Endodermal cell (in vitro differentiated cells): ENCODE data around the gene ZNF207. TPM values are rescaled to one million over a fixed set of nuclear protein-coding genes. Genes with fewer than 3 reads are reported as not detected.

Source experiments
- DNase-seq: peaks from one replicate; pipeline ENCODE4 v3.0.0-alpha.2; 2017
- H3K27ac ChIP-seq: 2 replicates; pipeline ENCODE4 v1.5.1; 2013; ENCODE audit warnings: mild to moderate bottlenecking, low read depth, low read length, moderate library complexity
- H3K27me3 ChIP-seq: 2 replicates; pipeline ENCODE4 v1.6.1; 2013; ENCODE audit warnings: mild to moderate bottlenecking, low read length, moderate library complexity; ENCODE audit not compliant: insufficient read depth, control insufficient read depth, poor library complexity, severe bottlenecking
- H3K36me3 ChIP-seq: 2 replicates; pipeline ENCODE4 v1.7.0; 2013; ENCODE audit warnings: mild to moderate bottlenecking, low read length, moderate library complexity; ENCODE audit not compliant: control insufficient read depth, insufficient read depth
- H3K4me1 ChIP-seq: one replicate; pipeline ENCODE4 v1.7.0; 2013; ENCODE audit warnings: low read length; ENCODE audit not compliant: control insufficient read depth, insufficient read depth
- H3K4me3 ChIP-seq: 2 replicates; pipeline ENCODE4 v1.5.1; 2013; ENCODE audit warnings: mild to moderate bottlenecking, low read length, moderate library complexity
- H3K9ac ChIP-seq: 2 replicates; pipeline ENCODE4 v1.6.1; 2013; ENCODE audit warnings: mild to moderate bottlenecking, low read length, moderate library complexity; ENCODE audit not compliant: poor library complexity, severe bottlenecking; ENCODE audit errors: extremely low read depth
- H3K9me3 ChIP-seq: 2 replicates; pipeline ENCODE4 v1.6.1; 2013; ENCODE audit warnings: mild to moderate bottlenecking, low read length, moderate library complexity; ENCODE audit not compliant: control insufficient read depth
- H3K27ac Mint-ChIP-seq: 2 replicates; pipeline ENCODE4 v1.8.0; 2020; ENCODE audit warnings: mixed read lengths
- H3K27me3 Mint-ChIP-seq: 2 replicates; pipeline ENCODE4 v1.8.0; 2021; ENCODE audit warnings: mild to moderate bottlenecking, mixed read lengths; ENCODE audit not compliant: insufficient read depth
- H3K36me3 Mint-ChIP-seq: 2 replicates; pipeline ENCODE4 v1.8.0; 2020; ENCODE audit warnings: low read depth, mixed read lengths
- H3K4me1 Mint-ChIP-seq: 2 replicates; pipeline ENCODE4 v1.8.0; 2020; ENCODE audit warnings: mixed read lengths
- H3K4me3 Mint-ChIP-seq: 2 replicates; pipeline ENCODE4 v1.8.0; 2020; ENCODE audit warnings: mild to moderate bottlenecking, moderate library complexity, mixed read lengths
- H3K9me3 Mint-ChIP-seq: 2 replicates; pipeline ENCODE4 v1.8.0; 2020; ENCODE audit warnings: mild to moderate bottlenecking, mixed read lengths
- WGBS, 2 experiments: methylation state at CpG; one replicate each; pipeline versions ENCODE4 v1.1.5 to v1.1.7; 2013; ENCODE audit warnings: missing lambda C conversion rate in 2 of 2, mixed read lengths in 1 of 2; ENCODE audit not compliant: insufficient coverage in 1 of 2, insufficient read length in 1 of 2; 5-methylcytosine and 5-hydroxymethylcytosine counted together
- total RNA-seq, 2 donors: library from RNA; stranded (reverse); fragmentation: NEBNext Ultra II Directional in 1 of 2; extraction: Animal tissue kit (Norgen Biotek cat#: 25700) in 1 of 2; gene quantifications; 2 replicates in 1 of 2; 3 replicates in 1 of 2; pipeline ENCODE4 v1.2.1, GENCODE V29; 2021
- TF ChIP-seq, protein P1 (sequence below): fragments of 200-600 bp; sonication (generic); conservative IDR thresholded peaks from 2 replicates; pipeline ENCODE4 v1.5.0; 2021; ENCODE audit warnings: antibody characterized with exemption, mild to moderate bottlenecking

ZNF207 gene
- total RNA-seq, 2 donors from 2014 or later = 234 to 255 TPM

DNA sequence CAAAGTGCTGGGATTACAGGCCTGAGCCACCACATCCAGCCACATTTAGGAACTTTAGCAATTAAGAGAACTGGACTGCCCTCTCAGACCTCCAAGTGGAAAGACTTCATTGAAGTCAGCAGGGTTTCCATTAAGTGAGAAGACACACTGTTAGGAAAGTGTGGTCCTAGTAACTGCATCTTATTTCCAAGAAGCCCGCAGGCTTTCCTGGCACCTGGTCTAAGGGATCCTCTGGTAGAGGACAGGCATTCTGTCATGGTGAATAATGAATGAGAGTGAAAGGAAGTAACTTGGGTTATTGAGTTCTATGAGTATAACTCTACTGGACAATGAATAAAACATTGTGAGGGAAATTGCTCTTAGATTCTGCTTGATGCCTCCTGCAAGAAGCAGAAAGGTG, 22.0 kb upstream of the ZNF207 start:
- no peaks in the 10 kb centered on the region for H3K9me3 Mint-ChIP-seq
- no peaks in the 10 kb centered on the region for H3K27me3 Mint-ChIP-seq
- DNase-seq = no peak
- no peak overlapping the region for H3K27ac ChIP-seq
- no peaks in the 10 kb centered on the region for H3K27me3 ChIP-seq
- peaks cover 13% of the 10 kb centered on the region for H3K36me3 ChIP-seq
- TF ChIP-seq, protein P1, sequence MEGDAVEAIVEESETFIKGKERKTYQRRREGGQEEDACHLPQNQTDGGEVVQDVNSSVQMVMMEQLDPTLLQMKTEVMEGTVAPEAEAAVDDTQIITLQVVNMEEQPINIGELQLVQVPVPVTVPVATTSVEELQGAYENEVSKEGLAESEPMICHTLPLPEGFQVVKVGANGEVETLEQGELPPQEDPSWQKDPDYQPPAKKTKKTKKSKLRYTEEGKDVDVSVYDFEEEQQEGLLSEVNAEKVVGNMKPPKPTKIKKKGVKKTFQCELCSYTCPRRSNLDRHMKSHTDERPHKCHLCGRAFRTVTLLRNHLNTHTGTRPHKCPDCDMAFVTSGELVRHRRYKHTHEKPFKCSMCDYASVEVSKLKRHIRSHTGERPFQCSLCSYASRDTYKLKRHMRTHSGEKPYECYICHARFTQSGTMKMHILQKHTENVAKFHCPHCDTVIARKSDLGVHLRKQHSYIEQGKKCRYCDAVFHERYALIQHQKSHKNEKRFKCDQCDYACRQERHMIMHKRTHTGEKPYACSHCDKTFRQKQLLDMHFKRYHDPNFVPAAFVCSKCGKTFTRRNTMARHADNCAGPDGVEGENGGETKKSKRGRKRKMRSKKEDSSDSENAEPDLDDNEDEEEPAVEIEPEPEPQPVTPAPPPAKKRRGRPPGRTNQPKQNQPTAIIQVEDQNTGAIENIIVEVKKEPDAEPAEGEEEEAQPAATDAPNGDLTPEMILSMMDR = no peak
- whole genome bisulfite sequencing, 2 experiments = 94% methylated on average over 1 of the region's 1 CpG; no CpG with 5 or more reads in 1 of the 2 experiments
- H3K4me1 Mint-ChIP-seq = peaks cover 6% of the 10 kb centered on the region
- H3K4me3 ChIP-seq = no peak overlapping the region
- H3K4me1 ChIP-seq = no peaks in the 10 kb centered on the region
- H3K36me3 Mint-ChIP-seq = peaks cover 17% of the 10 kb centered on the region
- H3K27ac Mint-ChIP-seq = no peak overlapping the region
- H3K9ac ChIP-seq = no peak overlapping the region
- H3K9me3 ChIP-seq = no peaks in the 10 kb centered on the region
- no peak overlapping the region for H3K4me3 Mint-ChIP-seq

DNA sequence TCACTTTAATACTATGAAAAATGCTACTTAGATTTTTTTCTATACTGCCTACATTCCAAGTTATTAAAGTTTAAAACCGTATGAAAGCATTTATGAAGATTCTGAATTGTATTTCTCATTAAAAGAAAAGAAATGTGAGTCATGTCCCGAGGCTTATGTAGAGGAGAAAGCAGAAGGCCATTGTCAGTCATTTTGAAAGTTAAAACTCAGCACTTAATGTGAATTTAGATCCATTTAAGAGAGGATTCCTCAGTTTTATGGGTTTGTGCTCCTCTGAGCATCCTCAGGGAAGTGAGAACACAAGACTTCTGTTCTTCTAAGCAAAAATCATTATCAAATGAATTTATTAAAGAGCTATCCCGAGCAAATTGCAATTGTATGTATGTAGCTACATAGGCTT, 19.8 kb upstream of the ZNF207 start:
- no peaks in the 10 kb centered on the region for H3K27me3 Mint-ChIP-seq
- H3K27ac ChIP-seq = no peak overlapping the region
- DNase-seq = no peak
- peaks cover 36% of the 10 kb centered on the region for H3K36me3 Mint-ChIP-seq
- H3K9me3 Mint-ChIP-seq = no peaks in the 10 kb centered on the region
- H3K4me3 ChIP-seq = no peak overlapping the region
- TF ChIP-seq, protein P1 = no peak
- H3K27me3 ChIP-seq = no peaks in the 10 kb centered on the region
- H3K9ac ChIP-seq = no peak overlapping the region
- no peak overlapping the region for H3K27ac Mint-ChIP-seq
- H3K9me3 ChIP-seq = no peaks in the 10 kb centered on the region
- WGBS, 2 experiments = 87 to 88% methylated on average over 3 of the region's 3 CpGs
- no peak overlapping the region for H3K4me3 Mint-ChIP-seq
- H3K4me1 ChIP-seq = no peaks in the 10 kb centered on the region
- H3K4me1 Mint-ChIP-seq = no peaks in the 10 kb centered on the region
- H3K36me3 ChIP-seq = peaks cover 36% of the 10 kb centered on the region

DNA sequence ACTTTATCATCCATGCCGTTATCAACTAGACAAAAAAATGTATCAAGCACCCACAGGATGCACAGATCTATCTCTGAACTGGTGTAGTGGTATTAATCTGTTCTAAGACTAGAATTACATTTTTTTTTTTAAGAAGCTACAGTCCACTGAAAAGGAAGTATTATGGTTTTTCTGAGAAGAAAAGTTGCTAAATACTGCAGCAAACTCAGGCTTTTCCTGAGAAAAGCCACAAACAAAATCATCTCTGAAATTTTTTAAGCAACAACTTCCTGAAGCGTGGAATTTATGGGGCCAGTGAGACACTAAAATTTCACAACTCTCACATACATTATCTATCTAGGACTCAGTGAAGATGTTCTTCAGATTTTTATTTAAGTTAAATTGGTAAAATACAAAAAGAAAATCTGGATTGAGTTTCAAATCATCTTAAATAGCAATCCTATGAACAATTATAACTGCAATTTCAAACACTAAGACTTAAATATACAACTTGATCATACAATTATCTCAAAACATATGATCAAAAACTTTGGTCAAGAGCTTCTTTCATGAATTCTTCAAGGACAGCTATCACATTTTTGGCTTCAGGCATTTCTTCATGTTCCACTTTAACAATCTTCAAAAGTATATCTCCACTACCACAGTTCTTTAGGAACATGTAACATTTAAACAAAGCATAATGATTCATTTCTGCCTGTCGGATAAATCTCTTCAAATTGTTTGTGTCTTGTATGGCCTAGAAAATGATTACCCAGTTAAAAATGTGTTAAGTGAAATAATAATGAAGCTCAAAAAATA, 18.5 kb upstream of the ZNF207 start:
- Histone ChIP-seq H3K36me3 (peaks cover 47% of the 10 kb centered on the region), H3K4me1 (no peaks in the 10 kb centered on the region), H3K4me3 (no peak overlapping the region), H3K9me3 (no peaks in the 10 kb centered on the region), H3K9ac (no peak overlapping the region), H3K27me3 (no peaks in the 10 kb centered on the region), H3K27ac (no peak overlapping the region)
- Mint-ChIP-seq H3K36me3 (peaks cover 44% of the 10 kb centered on the region), H3K9me3 (no peaks in the 10 kb centered on the region), H3K4me3 (no peak overlapping the region), H3K27me3 (no peaks in the 10 kb centered on the region), H3K27ac (no peak overlapping the region), H3K4me1 (no peaks in the 10 kb centered on the region)
- TF ChIP-seq, protein P1 = no peak
- WGBS, 2 experiments = 100% methylated on average over 3 of the region's 3 CpGs; no CpG with 5 or more reads in 1 of the 2 experiments
- no peak for DNase-seq
